Stimulated activated CD4-positive, alpha-beta T cell treated with anti-CD3 and anti-CD28 coated beads, TNF-alpha, amount 100 ng/mL, for 48 hours (primary cell): Measurements from ENCODE around the gene ATXN7L1.

Experiments
- DNase-seq, 3 donors: peaks; one replicate each; pipeline ENCODE4 v3.0.0-alpha.2; 2020; ENCODE audit warnings: low read depth in 3 of 3

ATXN7L1 gene

GRCh38 chr7:105778956-105779355 is 97.4 kb downstream of the ATXN7L1 start:
- DNase-seq = no peak

DNA sequence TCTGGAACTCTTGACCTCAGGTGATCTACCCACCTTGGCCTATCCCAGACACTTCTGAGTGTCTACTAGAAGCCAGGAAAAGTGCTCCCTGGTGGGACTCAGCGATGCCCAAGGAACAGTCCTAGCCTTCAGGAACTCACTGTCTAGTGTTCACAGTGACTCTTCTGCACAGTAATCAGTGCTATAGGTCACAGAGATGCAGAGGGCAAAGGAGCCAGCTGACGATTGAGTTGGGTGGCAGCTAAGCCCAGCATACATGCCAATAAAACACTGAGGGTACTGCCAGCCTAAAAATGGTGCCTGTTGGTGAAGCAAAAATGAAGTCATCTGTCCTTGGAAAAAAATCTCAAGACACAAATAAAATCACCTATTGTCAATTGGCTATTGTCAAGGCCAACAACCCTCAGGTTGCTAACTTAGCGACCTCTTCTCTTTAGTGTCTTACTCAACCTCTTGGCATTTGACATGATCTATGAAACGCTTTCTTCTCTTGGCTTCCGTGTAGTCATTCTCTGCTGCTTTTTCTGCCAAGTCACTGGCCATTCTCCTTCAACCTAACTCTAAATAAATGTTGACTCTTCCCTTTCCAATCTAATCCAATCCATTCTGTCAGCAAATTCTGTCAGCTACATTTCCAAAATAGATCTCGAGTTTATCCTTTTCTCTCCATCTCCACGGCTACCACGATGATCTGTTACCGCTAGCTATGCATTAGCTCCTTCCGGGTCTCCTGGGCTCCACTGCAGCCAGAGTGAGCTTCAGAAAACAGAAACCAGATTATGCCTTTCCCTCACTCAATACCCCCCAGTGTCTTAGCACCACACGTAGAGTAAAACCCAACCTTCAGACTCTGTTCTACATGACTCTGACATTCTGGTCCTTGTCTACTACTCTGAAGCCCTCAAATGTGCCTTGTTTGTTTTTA is 99.2 kb downstream of the ATXN7L1 start:
- DNase-seq = no peak

GRCh38 chr7:105776068-105776790 is 100.2 kb downstream of the ATXN7L1 start:
- DNase-seq = no peak

GRCh38 chr7:105775580-105775979 is 100.8 kb downstream of the ATXN7L1 start:
- no peak for DNase-seq

- no peak for DNase-seq
Observed at GRCh38 chr7:105773030-105773460, 103.4 kb downstream of the ATXN7L1 start.

GRCh38 chr7:105769901-105770628 is 106.3 kb downstream of the ATXN7L1 start:
- no peak for DNase-seq

DNA sequence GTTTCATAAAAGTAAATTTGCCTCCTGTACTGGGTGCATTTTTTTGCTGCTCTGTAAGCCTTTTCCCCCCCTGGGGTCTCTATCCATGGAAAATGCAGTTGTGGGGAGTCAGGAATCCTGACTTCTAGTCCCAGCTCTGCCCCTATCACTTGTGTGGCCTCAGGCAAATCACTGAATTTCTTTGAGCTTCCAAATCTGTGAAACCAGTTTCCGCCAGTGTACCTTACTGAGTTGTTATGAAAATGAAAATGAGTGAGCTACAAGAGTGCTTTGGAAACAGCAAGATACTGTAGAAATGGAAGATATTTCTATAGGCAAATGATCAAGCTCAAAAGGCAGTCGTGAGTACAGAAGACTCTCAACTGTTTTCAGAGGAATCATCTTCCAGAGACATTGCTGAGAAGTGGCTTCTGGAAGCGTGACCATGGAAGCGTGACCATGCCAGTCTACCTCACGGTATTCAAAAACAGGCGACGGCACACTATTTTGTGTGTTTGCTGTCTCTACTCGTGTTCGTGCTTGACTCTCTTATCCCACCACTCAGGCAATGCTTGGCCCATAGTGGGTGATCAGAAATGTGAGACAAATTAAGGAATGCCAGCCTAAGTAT is 107.4 kb downstream of the ATXN7L1 start:
- no peak for DNase-seq

- no peak for DNase-seq
Observed at GRCh38 chr7:105768117-105768516, 108.3 kb downstream of the ATXN7L1 start.

DNA sequence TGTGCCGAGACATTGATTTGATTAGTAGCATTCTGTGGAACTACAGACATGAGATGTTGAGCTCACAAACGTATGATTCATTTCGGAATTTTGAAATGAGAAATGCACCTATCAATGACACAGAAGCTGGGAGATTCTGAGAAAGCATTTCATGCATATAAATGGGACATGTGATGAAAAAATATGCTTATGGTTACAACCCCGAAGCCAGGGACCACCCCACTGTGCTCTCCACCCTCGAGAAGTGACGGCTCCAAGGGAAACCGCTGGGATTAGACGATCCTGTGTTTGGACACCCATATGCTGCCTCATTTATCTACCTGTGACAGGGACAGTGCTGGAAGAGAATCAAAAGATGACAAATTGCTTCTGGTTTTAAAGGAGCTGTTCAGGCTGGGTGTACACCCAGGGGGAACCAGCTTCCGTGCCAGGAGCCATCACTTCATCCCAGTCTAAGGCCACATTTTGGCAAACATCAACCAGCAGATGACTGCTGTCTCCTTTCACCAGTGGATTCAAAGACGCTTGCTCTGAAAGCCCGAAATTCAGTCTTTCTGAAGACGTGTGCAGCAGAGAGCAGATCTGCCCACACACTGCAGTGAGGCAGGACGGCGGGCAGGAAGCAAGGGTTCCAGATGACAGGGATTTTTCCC is 109.9 kb downstream of the ATXN7L1 start:
- no peak for DNase-seq

DNA sequence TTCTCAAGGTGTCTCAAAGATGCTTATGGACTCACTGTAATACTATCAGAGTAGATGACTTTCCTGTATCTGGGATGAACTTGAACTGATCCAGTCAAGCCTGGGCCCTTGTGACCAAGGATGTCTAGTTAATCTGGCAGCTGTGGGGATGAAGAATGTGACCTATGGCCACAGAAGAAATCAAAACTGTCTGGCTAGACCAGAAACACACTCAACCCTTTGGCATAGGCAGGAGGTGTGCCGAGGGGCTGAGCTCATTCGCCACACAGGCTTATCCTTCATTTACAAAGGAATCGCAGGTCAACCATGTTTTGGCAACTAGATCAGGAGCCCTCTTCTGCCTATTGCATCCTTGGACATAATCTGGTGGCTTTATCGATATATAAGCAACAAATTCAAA is 110.6 kb downstream of the ATXN7L1 start:
- no peak for DNase-seq

GRCh38 chr7:105764506-105764905 is 111.9 kb downstream of the ATXN7L1 start:
- no peak for DNase-seq

GRCh38 chr7:105760551-105761447 is 115.6 kb downstream of the ATXN7L1 start:
- no peak for DNase-seq

DNA sequence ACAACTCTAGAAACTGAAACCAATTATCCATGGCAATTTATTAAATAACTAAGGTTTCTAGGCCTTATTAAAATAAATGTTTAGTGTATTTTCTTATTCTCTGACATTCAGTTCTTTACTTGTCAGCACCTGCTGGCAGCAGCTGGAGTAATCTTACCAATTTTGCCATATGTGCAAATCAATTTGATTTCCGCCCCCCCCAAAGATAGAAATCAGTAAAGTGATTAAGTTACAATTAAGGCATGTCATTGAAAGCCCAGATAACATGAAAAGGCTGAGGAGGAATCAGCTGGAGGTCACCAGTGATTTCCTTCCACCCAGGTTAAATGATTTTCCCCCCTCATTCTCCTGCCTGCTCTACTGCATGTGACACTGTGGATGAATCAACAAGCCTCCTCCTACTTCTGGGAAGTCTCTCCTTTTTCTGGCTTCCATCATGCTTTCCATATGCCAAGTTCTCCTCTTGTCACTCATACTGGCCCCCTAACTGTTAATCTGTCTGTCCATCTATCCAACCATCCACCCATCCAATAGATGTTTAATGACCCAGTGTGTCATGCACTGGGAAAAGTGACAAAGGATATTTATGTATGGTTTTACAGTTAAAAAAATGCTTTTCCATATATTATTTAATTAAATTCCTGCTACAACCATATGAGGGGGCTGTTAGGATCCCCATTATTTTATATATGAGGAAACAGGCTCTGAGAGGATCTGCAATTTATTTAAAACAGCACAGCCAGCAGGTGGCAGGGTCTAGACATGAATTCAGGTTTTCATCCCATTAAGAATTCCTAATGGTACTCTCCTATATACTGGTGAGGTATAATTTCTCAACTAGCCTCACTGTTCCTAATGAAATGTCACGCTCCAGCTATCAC is 116.5 kb downstream of the ATXN7L1 start:
- DNase-seq = no peak

DNA sequence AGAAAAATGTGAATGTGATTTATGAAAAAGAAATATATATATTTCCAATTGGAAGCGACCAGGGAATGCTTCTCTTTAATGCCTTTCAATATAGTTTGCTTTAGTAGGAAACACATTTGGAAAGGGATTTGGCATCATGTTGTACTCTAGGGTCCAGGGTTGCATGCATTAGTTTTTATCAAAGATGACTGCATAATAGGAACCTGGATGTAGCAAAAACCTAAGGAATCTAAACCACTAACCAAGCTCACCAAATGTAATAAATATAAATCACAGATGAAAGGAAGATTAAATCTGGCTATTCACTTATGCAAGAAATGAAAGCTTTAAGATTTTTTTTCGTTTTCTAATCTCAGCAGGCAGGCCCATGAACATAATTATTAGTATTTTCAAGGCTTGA is 120.0 kb downstream of the ATXN7L1 start:
- no peak for DNase-seq

DNA sequence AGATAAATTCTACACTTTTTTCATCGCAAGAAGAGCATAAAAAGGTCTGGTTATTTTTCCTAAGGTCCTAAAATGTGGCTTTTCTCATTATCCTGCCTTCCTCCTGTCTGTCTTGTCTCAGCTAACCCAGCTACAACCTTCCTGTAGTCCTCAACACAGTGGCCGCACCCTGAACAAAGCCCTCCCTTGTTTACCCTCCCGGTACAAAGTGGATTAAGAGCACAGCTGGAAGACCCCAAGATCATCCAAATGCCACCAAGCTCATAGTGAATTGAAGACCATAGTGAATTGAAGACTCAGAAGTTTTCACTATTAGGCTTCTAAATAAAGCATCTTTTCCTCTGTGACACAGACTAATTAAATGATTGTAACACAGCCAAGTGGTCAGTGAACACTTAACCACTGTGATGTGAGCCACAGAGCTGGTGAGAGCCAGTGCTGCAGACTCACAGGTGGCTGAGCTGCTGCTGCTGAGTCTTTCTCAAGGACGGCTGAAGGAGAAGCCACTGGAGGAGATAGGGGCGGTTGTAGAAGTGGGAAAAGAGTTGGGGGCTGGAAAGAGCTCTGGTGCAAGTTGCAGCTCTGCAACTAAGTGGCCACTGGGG is 123.6 kb downstream of the ATXN7L1 start:
- DNase-seq = no peak

GRCh38 chr7:105751054-105751453 is 125.3 kb downstream of the ATXN7L1 start:
- DNase-seq = no peak

DNA sequence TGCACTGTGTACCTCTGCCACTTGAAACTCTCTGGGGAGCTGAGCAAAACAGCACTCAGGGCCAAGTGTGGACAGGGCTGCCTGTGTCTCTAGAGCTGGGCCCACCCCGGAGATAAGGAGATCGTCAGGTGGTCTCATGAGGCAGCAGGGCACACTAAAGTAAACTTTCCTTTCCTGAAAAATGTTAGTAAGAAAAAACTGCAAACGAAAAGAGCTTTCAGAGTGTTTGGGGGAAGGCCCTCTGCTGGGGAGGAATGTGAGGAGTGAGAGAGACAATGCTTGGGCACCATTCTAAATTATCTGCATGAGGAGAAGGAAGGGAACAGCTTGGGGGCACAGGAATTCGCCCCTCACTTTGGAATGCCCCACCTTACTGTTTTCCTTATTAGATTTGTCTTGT is 127.7 kb downstream of the ATXN7L1 start:
- no peak for DNase-seq

GRCh38 chr7:105745681-105746330 is 130.6 kb downstream of the ATXN7L1 start:
- DNase-seq = no peak
